Measurements from ENCODE around the gene SNCAIP. TPM values are rescaled to one million over a fixed set of nuclear protein-coding genes. Genes with fewer than 3 reads are reported as not detected.

Gene SNCAIP
- total and polyA plus RNA-seq, 9 of the 15 experiments (the other 6 are each of a cell fraction or from before 2014, with no cell fraction given): 0.04 TPM; not detected in 8

GRCh38 chr5:122304471-122305215 is 7.4 kb upstream of the SNCAIP start (continued):
- no peak for TF ChIP-seq AFF4 (CRISPR knock-in tag; IDR thresholded peaks at IDR 0.05)
- no peak for TF ChIP-seq MYC (IDR thresholded peaks at IDR 0.05; ENCODE audit: low read depth, low read length)
- TF ChIP-seq MYC (CRISPR knock-in tag; IDR thresholded peaks at IDR 0.05; ENCODE audit: borderline replicate concordance, low read depth): no peak
- no peak for TF ChIP-seq TEAD4 (IDR thresholded peaks at IDR 0.05; ENCODE audit: low read length)
- no peak for TF ChIP-seq TEAD4 (CRISPR knock-in tag; IDR thresholded peaks at IDR 0.05; ENCODE audit: borderline replicate concordance)
- no peak for TF ChIP-seq SMARCA5 (IDR thresholded peaks at IDR 0.05)

GRCh38 chr5:122306461-122306860 is 5.6 kb upstream of the SNCAIP start:
- POLR2A ChIA-PET: interaction anchor here (0.7 kb wide), 2 partner anchors 10 kb away, joined by 3 to 4 read pairs; no protein-coding TSS in a partner anchor
- no TSS peak for BruUV-seq (replicated peaks)
- 0% methylated on average over 2 of the region's 2 CpGs for WGBS (ENCODE audit: insufficient coverage, low coverage, missing lambda C conversion rate)

More at GRCh38 chr5:122306461-122306860, 5.6 kb upstream of the SNCAIP start:
- Histone ChIP-seq H3K4me3 (no peak overlapping the region), H3K9me1 (ENCODE audit: control insufficient read depth, insufficient read depth, low read length) (no peaks in the 10 kb centered on the region), H3K36me3 (ENCODE audit: control insufficient read depth, insufficient read depth, low read length) (no peaks in the 10 kb centered on the region), H3K9me3 (replicated peaks; ENCODE audit: control insufficient read depth, insufficient read depth, low read depth, low read length) (no peaks in the 10 kb centered on the region), H3K27ac (ENCODE audit: extremely low read depth, low read depth, low read length) (no peak overlapping the region), H3K9ac (ENCODE audit: insufficient read depth in 1 of 2, low read depth in 2 of 2, low read length in 2 of 2) (no peak overlapping the region), H3K27me3 (ENCODE audit: control insufficient read depth in 2 of 2, insufficient read depth in 2 of 2, low read length in 2 of 2) (peaks cover 8% of the 10 kb centered on the region in 2 experiments; a peak in 4 of 5 replicates), H2AFZ (ENCODE audit: low read depth, low read length) (no peak overlapping the region), H3K79me2 (ENCODE audit: control insufficient read depth, insufficient read depth, low read length) (no peaks in the 10 kb centered on the region), H3K4me1 (replicated peaks in 1 of 2; ENCODE audit: control insufficient read depth in 2 of 2, insufficient read depth in 2 of 2, low read length in 2 of 2) (no peaks in the 10 kb centered on the region), H4K20me1 (replicated peaks; ENCODE audit: control insufficient read depth, insufficient read depth, low read length) (no peaks in the 10 kb centered on the region), H3K4me2 (ENCODE audit: insufficient read depth, low read length) (no peak overlapping the region)
- ATAC-seq (no peak), DNase-seq (ENCODE audit: extremely low read depth in 1 of 4, low spot score in 3 of 4) (no peak), FAIRE-seq (no peak)
- intact Hi-C loops (cut with micrococcal nuclease): no loop called here
- TF ChIP-seq RBM17 (IDR thresholded peaks at IDR 0.05; ENCODE audit: borderline replicate concordance, low read depth, low read length): no peak
- CTCF ChIA-PET (ENCODE audit: low intra/inter-chr PET ratio): no interaction called here
- in situ Hi-C loops (cut with MboI): no loop called here
